HEK293 (cell line): ENCODE data around the gene SLC4A11.

ENCODE experiments used
- CTCF ChIA-PET: fragments of 350-600 bp; formaldehyde crosslinking; extraction: SDS; loops from one replicate; lab custom pipeline; 2021; ENCODE audit warnings: antibody characterized with exemption; lab: Yijun Ruan, JAX
- POLR2A ChIA-PET: fragments of 300-600 bp; formaldehyde crosslinking; extraction: SDS; loops from one replicate; lab custom pipeline; 2020; ENCODE audit warnings: antibody characterized with exemption, inconsistent platforms; lab: Yijun Ruan, JAX
- H3K27ac ChIP-seq: fragments of 200-500 bp; sonication (Bioruptor generic); 2 replicates; pipeline ENCODE4 v1.5.1; 2014; ENCODE audit warnings: low read depth, low read length, control low read depth, inconsistent platforms; ENCODE audit errors: extremely low read depth
- H3K36me3 ChIP-seq, 2 experiments: fragments of 200-500 bp in 1 of 2; sonication (Bioruptor generic) in 1 of 2; 1 replicate in 1 of 2; 2 replicates in 1 of 2; pipeline ENCODE4 v1.5.1; 2014 to 2017; ENCODE audit warnings: inconsistent platforms in 2 of 2, low read length in 2 of 2; ENCODE audit not compliant: control insufficient read depth in 2 of 2, insufficient read depth in 1 of 2
- H3K4me1 ChIP-seq: fragments of 200-500 bp; sonication (Bioruptor generic); 2 replicates; pipeline ENCODE4 v1.5.1; 2014; ENCODE audit warnings: mild to moderate bottlenecking, low read length, inconsistent platforms; ENCODE audit not compliant: control insufficient read depth, insufficient read depth
- H3K4me3 ChIP-seq: 2 replicates; pipeline ENCODE4 v1.5.1; 2011; ENCODE audit warnings: low read depth, mild to moderate bottlenecking, control low read depth, low read length, moderate library complexity
- H3K9me3 ChIP-seq: fragments of 200-500 bp; sonication (Bioruptor generic); 2 replicates; pipeline ENCODE4 v1.5.1; 2014; ENCODE audit warnings: low read depth, low read length, inconsistent platforms; ENCODE audit not compliant: control insufficient read depth, insufficient read depth
- GLIS1 ChIP-seq: fragments of 450-650 bp; formaldehyde crosslinking; IDR thresholded peaks from 2 replicates; pipeline ENCODE4 v1.5.1; 2016; ENCODE audit warnings: missing biosample characterization, missing genetic modification characterization
- GLIS2 ChIP-seq: fragments of 450-650 bp; formaldehyde crosslinking; IDR thresholded peaks from 2 replicates; pipeline ENCODE4 v1.5.1; 2016; ENCODE audit warnings: missing biosample characterization, missing genetic modification characterization
- KLF1 ChIP-seq: fragments of 450-650 bp; formaldehyde crosslinking; IDR thresholded peaks from 2 replicates; pipeline ENCODE4 v1.5.1; 2016; ENCODE audit warnings: missing biosample characterization, missing genetic modification characterization
- SCRT1 ChIP-seq: fragments of 450-650 bp; formaldehyde crosslinking; IDR thresholded peaks from 2 replicates; pipeline ENCODE4 v1.5.1; 2016; ENCODE audit warnings: missing biosample characterization, missing genetic modification characterization, borderline replicate concordance
- SP2 ChIP-seq: fragments of 450-650 bp; formaldehyde crosslinking; IDR thresholded peaks from 2 replicates; pipeline ENCODE4 v1.5.1; 2016; ENCODE audit warnings: missing biosample characterization, missing genetic modification characterization
- ZIC2 ChIP-seq: fragments of 450-650 bp; formaldehyde crosslinking; IDR thresholded peaks from 2 replicates; pipeline ENCODE4 v1.5.1; 2016; ENCODE audit warnings: missing biosample characterization, missing genetic modification characterization
- ZNF341 ChIP-seq: fragments of 450-650 bp; formaldehyde crosslinking; IDR thresholded peaks from 2 replicates; pipeline ENCODE4; 2016; ENCODE audit warnings: low read depth, missing biosample characterization, missing genetic modification characterization
- ZNF37A ChIP-seq: fragments of 450-650 bp; IDR thresholded peaks from 2 replicates; pipeline ENCODE4 v1.5.1; 2018; ENCODE audit warnings: missing biosample characterization, missing genetic modification characterization
- ZNF510 ChIP-seq: fragments of 450-650 bp; formaldehyde crosslinking; IDR thresholded peaks from 2 replicates; pipeline ENCODE4 v1.5.1; 2018; ENCODE audit warnings: mild to moderate bottlenecking, missing genetic modification characterization, missing biosample characterization; ENCODE audit not compliant: insufficient replicate concordance
- ZNF544 ChIP-seq: fragments of 450-650 bp; formaldehyde crosslinking; IDR thresholded peaks from 2 replicates; pipeline ENCODE4 v1.5.0; 2017; ENCODE audit warnings: missing biosample characterization, missing genetic modification characterization
- ZNF610 ChIP-seq: fragments of 450-650 bp; formaldehyde crosslinking; IDR thresholded peaks from 2 replicates; pipeline ENCODE4 v1.5.1; 2016; ENCODE audit warnings: missing biosample characterization, missing genetic modification characterization, borderline replicate concordance
- TF ChIP-seq, protein P1 (sequence below): sonication (generic); formaldehyde crosslinking; IDR thresholded peaks from 2 replicates; pipeline ENCODE4 v1.8.1; 2022; ENCODE audit warnings: mild to moderate bottlenecking, moderate library complexity, missing genetic modification reagents

SLC4A11 gene

DNA sequence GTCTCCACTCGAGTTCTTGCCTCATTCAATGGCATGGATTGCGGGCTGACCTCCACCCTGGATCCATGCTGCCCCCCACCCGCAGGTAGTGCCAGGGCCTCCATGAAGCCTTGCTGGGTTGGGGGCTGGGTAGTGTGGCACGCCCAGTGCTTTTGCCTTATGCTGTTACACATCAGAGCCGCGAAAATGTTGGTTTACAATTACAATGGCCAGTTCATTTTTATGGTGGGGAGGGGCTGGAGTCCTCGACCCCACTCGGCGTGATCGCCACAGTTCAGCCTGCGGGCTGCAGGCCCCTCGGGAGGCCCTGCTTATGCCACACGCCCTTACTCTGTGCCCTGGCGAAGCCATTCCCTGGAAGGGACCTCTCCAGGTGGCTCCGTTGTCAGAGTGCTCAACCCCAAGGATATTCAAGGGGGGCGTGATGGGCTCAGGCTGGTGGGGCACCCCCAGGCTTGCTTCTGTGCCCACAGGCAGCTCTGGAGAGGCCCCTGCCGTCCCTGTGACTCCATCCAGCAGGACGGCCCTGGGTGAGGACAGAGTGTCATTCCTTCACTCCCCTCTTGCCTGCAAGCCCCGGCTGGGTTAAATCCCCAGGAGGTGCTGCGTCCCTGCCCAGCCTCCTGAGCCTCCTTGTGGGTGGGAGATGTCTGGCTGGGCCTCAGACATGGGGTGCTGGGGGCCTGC lies 14.9 kb downstream of the SLC4A11 start:
- no peaks in the 10 kb centered on the region for H3K9me3 ChIP-seq
- TF ChIP-seq ZIC2 (tag by site-specific recombination) (peak; percentile 86), GLIS1 (tag by site-specific recombination) (peak; percentile 82), GLIS2 (tag by site-specific recombination) (peak; percentile 48; the same call in 1 of the 2 replicates), ZNF544 (tag by site-specific recombination) (no peak)
- ChIA-PET POLR2A (interaction anchor here (1.1 to 1.8 kb wide), 2 partner anchors 15 to 16 kb away, joined by 5 to 8 read pairs; partner anchors contain the start of gene SLC4A11), CTCF (interaction anchor here (1.0 to 3.9 kb wide), 2 partner anchors 10 to 26 kb away, joined by 4 to 20 read pairs; no protein-coding TSS in a partner anchor)
- H3K4me3 ChIP-seq, result no peak overlapping the region
- H3K4me1 ChIP-seq, result no peaks in the 10 kb centered on the region
- H3K27ac ChIP-seq, result no peak overlapping the region
- H3K36me3 ChIP-seq, result peaks cover 23 to 58% of the 10 kb centered on the region in 2 experiments

DNA sequence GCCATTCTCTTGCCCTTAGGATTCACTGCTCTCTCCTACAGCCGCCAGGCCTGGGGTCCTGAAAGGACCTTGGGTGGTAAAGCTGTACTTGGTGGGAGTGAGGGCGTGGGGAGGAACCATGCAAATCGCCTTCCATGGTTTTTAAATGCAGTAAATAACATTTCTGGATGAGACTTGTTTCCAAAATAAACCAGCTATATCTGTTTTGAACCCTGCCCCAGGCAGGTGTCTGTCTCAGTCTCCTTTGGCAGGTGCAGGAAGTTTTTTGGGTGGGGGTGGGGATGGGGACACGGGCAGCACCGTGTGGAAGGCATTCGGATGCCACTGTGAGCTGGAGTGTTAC lies 15.4 kb downstream of the SLC4A11 start:
- H3K36me3 ChIP-seq, result peaks cover 26 to 57% of the 10 kb centered on the region in 2 experiments
- ChIA-PET CTCF (interaction anchor here (0.8 to 3.9 kb wide), 3 partner anchors 10 to 54 kb away, joined by 3 to 20 read pairs (median 4); no protein-coding TSS in a partner anchor), POLR2A (interaction anchor here (0.6 to 1.1 kb wide), 3 partner anchors 16 to 93 kb away, joined by 3 to 5 read pairs (median 4); no protein-coding TSS in a partner anchor)
- no peak overlapping the region for H3K4me3 ChIP-seq
- no peaks in the 10 kb centered on the region for H3K4me1 ChIP-seq
- H3K27ac ChIP-seq, result no peak overlapping the region
- TF ChIP-seq ZNF37A (no peak), ZNF610 (tag by site-specific recombination) (no peak), ZNF510 (tag by site-specific recombination) (no peak)
- TF ChIP-seq, all 188 proteins: peak for 0
- H3K9me3 ChIP-seq, result no peaks in the 10 kb centered on the region

DNA sequence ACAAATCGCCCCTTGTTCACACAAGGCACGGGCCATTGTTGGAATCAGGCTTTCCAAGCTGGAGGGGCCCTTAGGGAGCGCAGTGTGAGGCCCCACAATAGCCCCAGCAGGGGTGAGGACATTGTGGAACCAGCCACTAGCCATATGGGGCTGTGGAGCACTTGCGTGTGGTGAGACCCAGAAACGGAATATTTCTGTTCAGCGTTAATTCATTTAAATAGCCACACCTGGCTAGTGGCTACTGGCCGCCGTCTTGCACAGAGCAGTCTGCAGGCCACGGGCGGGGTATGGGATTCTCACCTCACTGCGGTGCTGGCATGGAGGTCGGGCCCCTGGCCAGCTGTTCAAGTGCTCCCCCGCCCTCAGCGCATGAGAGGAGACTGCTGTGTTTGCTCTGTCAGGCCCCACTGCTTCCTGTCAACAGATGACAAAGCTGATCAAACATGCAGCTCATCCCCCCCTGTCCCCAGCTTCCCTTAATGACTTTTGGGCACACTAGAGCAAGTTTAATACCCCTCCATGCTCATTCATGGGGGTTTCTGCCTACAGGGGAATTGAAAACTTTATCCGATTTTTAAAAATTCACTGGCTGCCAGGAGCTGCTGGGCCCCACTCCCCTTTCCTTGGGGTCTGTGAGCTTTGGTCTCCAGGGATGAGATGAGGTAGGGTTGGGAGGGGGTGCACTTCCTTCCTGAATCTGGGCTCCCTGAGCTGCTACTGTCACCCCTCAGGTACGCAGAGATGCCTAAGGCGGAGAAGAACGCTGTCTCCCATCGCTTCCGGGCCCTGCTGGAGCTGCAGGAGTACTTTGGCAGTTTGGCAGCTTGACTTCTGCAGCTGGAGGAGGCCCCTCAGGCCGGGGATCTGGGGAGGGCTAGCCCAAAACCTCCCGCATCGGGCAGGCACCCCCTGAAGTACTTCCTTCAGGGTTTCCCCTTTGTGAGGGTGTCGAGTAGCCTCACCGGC lies 16.1 kb downstream of the SLC4A11 start:
- H3K9me3 ChIP-seq, result no peaks in the 10 kb centered on the region
- CTCF ChIA-PET, result interaction anchor here (0.8 to 3.9 kb wide), 4 partner anchors 9 to 55 kb away, joined by 3 to 20 read pairs (median 4); no protein-coding TSS in a partner anchor
- POLR2A ChIA-PET, result interaction anchor here (0.6 to 1.1 kb wide), 3 partner anchors 17 to 94 kb away, joined by 3 to 5 read pairs (median 4); no protein-coding TSS in a partner anchor
- peaks cover 26 to 55% of the 10 kb centered on the region in 2 experiments for H3K36me3 ChIP-seq
- H3K27ac ChIP-seq, result no peak overlapping the region
- H3K4me3 ChIP-seq, result no peak overlapping the region
- TF ChIP-seq SCRT1 (tag by site-specific recombination) (no peak), ZNF341 (tag by site-specific recombination) (0 out of 2 replicates have a peak, but pooled peaks have one; percentile 11)
- no peaks in the 10 kb centered on the region; the same call in 1 of the 2 replicates for H3K4me1 ChIP-seq

DNA sequence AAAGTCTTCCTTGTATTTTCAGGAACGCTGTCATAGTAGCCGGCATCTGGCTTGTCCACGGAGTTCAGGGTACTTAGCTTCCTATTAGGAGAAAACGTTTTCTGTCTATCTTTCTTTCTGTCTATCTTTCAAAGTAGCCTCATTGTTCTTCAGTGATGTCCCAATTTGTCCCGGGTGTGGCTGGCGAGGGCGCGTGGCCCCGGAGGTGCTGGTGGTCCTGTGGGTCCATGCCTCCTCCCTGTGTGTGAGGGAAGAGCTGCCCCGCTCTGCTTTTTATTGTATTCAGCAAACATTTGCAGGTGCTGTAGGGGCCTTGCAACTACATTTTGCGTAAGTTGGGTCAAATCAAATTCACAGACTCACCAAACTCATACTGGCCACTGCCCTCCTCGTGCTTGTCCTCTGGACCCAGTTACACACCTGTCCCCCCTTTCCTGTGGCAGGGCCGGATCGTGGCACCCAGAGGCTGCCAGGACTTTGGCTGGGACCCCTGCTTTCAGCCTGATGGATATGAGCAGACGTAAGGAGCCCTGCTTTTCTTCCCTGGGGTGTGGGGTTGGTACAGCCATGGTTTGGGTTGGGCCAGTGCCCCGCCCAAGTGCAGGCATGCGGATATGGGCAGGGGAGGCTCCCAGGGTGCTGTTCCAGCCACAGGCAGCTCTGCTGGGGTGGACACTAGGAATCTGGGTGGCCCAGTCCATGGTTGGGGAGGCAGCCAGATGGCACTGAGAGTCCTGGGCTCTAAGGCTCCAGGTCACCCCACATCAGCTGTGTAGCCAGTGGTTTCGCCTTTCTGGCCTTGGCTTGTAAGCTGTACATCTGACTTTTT lies 17.4 kb downstream of the SLC4A11 start:
- Histone ChIP-seq H3K4me3 (no peak overlapping the region), H3K4me1 (no peaks in the 10 kb centered on the region; the same call in 1 of the 2 replicates), H3K27ac (no peak overlapping the region), H3K36me3 (peaks cover 36 to 50% of the 10 kb centered on the region in 2 experiments), H3K9me3 (no peaks in the 10 kb centered on the region)
- TF ChIP-seq, protein P1, sequence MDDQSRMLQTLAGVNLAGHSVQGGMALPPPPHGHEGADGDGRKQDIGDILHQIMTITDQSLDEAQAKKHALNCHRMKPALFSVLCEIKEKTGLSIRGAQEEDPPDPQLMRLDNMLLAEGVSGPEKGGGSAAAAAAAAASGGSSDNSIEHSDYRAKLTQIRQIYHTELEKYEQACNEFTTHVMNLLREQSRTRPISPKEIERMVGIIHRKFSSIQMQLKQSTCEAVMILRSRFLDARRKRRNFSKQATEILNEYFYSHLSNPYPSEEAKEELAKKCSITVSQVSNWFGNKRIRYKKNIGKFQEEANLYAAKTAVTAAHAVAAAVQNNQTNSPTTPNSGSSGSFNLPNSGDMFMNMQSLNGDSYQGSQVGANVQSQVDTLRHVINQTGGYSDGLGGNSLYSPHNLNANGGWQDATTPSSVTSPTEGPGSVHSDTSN (CRISPR knock-in tag), result no peak
- TF ChIP-seq SP2 (tag by site-specific recombination) (no peak), KLF1 (tag by site-specific recombination) (peak; percentile 83)
- ChIA-PET CTCF (interaction anchor here (0.6 to 6.5 kb wide), 4 partner anchors 25 to 93 kb away, joined by 6 to 70 read pairs (median 37); no protein-coding TSS in a partner anchor), POLR2A (no interaction called here)
